Ectodermal cell (in vitro differentiated cells): Measurements from ENCODE around the gene XAF1. TPM values are rescaled to one million over a fixed set of nuclear protein-coding genes. Genes with fewer than 3 reads are reported as not detected.
A peak's percentile ranks its signal among the peaks of the same experiment; 100 is the strongest.

ENCODE experiments used
- H3K27ac ChIP-seq: 2 replicates; pipeline ENCODE4 v1.7.0; 2013; ENCODE audit warnings: mild to moderate bottlenecking, low read depth, low read length; ENCODE audit not compliant: insufficient read depth, poor library complexity, severe bottlenecking
- H3K27me3 ChIP-seq: 2 replicates; pipeline ENCODE4 v1.7.0; 2013; ENCODE audit warnings: mild to moderate bottlenecking, low read length; ENCODE audit not compliant: insufficient read depth, control insufficient read depth, poor library complexity, severe bottlenecking
- H3K36me3 ChIP-seq: one replicate; pipeline ENCODE4 v1.7.0; 2013; ENCODE audit warnings: low read length; ENCODE audit not compliant: control insufficient read depth, insufficient read depth
- H3K4me1 ChIP-seq: one replicate; pipeline ENCODE4 v1.7.0; 2013; ENCODE audit warnings: low read length; ENCODE audit not compliant: control insufficient read depth, insufficient read depth
- H3K4me3 ChIP-seq: 2 replicates; pipeline ENCODE4 v1.7.0; 2013; ENCODE audit warnings: low read depth, low read length, control low read depth; ENCODE audit not compliant: insufficient read depth
- H3K9me3 ChIP-seq: 2 replicates; pipeline ENCODE4 v1.7.0; 2013; ENCODE audit warnings: mild to moderate bottlenecking, low read length, moderate library complexity; ENCODE audit not compliant: control insufficient read depth
- WGBS, 2 experiments: methylation state at CpG; one replicate each; pipeline ENCODE4 v1.1.7; 2013; ENCODE audit warnings: missing lambda C conversion rate in 2 of 2; 5-methylcytosine and 5-hydroxymethylcytosine counted together
- polyA plus RNA-seq, 4 experiments: library from polyadenylated mRNA; stranded (reverse); fragments of 50-300 nt; gene quantifications; one replicate each; pipeline ENCODE4 v1.2.3, GENCODE V29; 2013

Gene XAF1, protein sequence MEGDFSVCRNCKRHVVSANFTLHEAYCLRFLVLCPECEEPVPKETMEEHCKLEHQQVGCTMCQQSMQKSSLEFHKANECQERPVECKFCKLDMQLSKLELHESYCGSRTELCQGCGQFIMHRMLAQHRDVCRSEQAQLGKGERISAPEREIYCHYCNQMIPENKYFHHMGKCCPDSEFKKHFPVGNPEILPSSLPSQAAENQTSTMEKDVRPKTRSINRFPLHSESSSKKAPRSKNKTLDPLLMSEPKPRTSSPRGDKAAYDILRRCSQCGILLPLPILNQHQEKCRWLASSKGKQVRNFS
- not detected for polyA plus RNA-seq (2013, experiment 1 of 4)
- 0.23 TPM for polyA plus RNA-seq (2013, experiment 2 of 4)
- polyA plus RNA-seq (2013, experiment 3 of 4): not detected
- polyA plus RNA-seq (2013, experiment 4 of 4): not detected

- Histone ChIP-seq H3K27ac (no peak within 1 kb of the TSS), H3K4me3 (no peak within 1 kb of the TSS)
- WGBS, 2 experiments: 80 to 84% methylated on average over 14 of the region's 14 CpGs
These were observed at the start of gene XAF1 for GRCh38 chr17:6755731-6756184. XAF1 (plus strand) TSS chr17:6756046; CDS start chr17:6756079, 33 bp downstream.

GRCh38 chr17:6706499-6706898, 49.3 kb upstream of the XAF1 start:
- Histone ChIP-seq H3K27ac (no peak overlapping the region), H3K4me3 (no peak overlapping the region), H3K4me1 (no peaks in the 10 kb centered on the region), H3K27me3 (peaks cover 12% of the 10 kb centered on the region), H3K36me3 (no peaks in the 10 kb centered on the region), H3K9me3 (no peaks in the 10 kb centered on the region)
- WGBS, 2 experiments: 92 to 95% methylated on average over 14 of the region's 14 CpGs

More at GRCh38 chr17:6755731-6756184, at the start of gene XAF1:
- Histone ChIP-seq H3K27me3 (no peaks in the 10 kb centered on the region), H3K4me1 (peaks cover 31% of the 10 kb centered on the region), H3K36me3 (no peaks in the 10 kb centered on the region), H3K9me3 (no peaks in the 10 kb centered on the region)

DNA sequence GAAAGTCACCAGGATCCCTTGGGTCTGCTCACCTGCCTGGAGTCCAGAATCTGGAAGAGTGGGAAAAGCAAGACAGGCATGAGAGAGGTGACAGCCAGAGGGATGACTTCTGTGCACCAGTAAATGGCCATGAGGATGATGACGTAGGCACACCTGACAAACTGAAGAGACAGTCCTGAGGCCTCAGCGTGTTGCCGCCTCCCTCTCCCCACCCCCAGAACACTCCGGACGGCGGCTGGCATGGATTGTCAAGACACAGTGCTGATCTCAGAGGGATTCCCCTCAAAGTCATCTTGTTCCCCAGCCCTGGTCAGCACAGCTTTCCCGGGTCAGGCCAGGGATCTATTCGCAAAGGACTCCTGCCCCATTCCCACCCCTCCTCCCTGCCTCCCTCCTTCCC, 48.9 kb upstream of the XAF1 start:
- Histone ChIP-seq H3K27ac (no peak overlapping the region), H3K9me3 (no peaks in the 10 kb centered on the region), H3K4me1 (no peaks in the 10 kb centered on the region), H3K4me3 (no peak overlapping the region), H3K27me3 (peaks cover 15% of the 10 kb centered on the region), H3K36me3 (no peaks in the 10 kb centered on the region)
- 83 to 87% methylated on average over 8 of the region's 8 CpGs for WGBS, 2 experiments

DNA sequence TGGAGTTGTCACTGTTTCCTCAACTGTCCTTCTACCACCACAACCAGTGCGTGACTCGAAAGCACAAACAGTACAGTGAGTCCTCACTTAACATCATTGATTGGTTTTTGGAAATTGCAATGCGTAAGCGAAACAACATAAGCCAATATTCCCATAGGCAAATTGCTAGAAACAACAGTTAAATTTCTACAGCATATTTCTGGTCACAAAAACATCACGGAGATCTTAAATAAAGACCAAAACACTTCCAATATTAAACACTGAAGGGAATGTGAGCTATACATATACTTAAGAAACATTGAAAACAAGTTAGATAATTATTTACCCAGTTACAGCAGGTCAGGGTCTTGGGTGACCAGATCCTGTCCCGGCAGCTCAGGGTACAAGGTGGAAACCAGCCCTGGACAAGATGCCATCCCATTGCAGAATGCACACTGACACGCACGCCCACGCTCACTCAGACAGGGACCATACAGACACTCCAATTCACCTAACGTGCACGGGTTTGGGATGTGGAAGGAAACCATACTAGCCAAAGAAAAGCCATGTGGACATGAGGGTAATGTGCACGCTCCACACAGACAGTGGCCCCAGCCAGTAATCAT, 47.4 kb upstream of the XAF1 start:
- 85 to 89% methylated on average over 11 to 12 of the region's 12 CpGs for WGBS, 2 experiments
- H3K27me3 ChIP-seq: peaks cover 26% of the 10 kb centered on the region
- H3K4me1 ChIP-seq: no peaks in the 10 kb centered on the region
- H3K36me3 ChIP-seq: no peaks in the 10 kb centered on the region
- H3K27ac ChIP-seq: no peak overlapping the region
- no peak overlapping the region for H3K4me3 ChIP-seq
- no peaks in the 10 kb centered on the region for H3K9me3 ChIP-seq

DNA sequence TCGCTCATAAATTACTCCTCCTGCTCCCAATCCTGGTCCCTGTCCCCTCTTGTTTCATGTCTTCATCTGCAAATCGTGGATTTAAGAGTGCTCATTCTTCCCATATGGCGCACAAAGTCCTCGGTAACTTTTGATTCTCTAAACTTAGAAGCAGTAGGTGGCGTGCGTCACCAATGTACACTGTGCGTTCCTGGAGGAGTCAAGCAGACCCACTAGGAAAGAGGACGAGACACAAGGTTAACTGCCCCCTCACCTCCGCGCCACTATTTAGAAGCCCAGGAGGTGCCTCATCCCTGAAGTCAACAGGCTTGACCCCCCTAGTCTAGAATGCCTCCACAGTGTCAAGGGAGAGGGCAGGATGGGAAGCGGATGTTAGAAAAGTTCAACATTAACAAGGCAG, 45.5 kb upstream of the XAF1 start:
- Histone ChIP-seq H3K4me3 (no peak overlapping the region), H3K27ac (no peak overlapping the region), H3K4me1 (no peaks in the 10 kb centered on the region), H3K9me3 (no peaks in the 10 kb centered on the region), H3K36me3 (no peaks in the 10 kb centered on the region), H3K27me3 (peaks cover 41% of the 10 kb centered on the region)
- 92 to 95% methylated on average over 11 of the region's 11 CpGs for WGBS, 2 experiments

DNA sequence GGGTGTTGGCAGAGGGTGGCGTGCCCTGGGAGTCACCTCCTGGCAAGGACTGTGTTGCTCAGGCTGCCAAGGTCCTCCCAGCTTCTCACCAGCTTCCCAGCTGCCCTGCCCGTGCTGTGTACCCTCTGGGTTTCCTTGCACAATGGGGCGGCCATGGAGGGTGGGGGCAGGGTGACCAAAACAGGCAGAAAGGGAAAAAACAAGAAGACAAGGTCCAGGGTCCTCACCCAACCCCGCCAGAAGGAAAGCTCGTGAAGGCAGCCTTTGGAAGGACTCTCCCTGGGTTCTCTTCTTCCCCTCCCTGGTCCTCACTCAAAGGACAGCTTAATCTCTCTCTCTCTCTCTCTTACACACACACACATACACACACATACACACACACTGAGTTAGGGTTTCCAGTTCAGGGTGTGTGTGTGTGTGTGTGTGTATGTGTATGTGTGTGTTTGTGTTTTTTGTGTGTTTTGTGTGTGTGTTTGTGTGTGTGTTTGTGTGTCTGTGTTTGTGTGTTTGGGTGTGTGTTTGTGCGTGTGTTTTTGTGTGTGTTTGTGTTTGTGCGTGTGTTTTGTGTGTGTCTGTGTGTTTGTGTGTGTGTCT, 44.7 kb upstream of the XAF1 start:
- Histone ChIP-seq H3K27ac (no peak overlapping the region), H3K4me3 (no peak overlapping the region), H3K4me1 (no peaks in the 10 kb centered on the region), H3K9me3 (no peaks in the 10 kb centered on the region), H3K27me3 (peaks cover 41% of the 10 kb centered on the region), H3K36me3 (no peaks in the 10 kb centered on the region)
- WGBS, 2 experiments: 83% methylated on average over 7 of the region's 7 CpGs

GRCh38 chr17:6711681-6712057, 44.2 kb upstream of the XAF1 start:
- 75 to 84% methylated on average over 2 of the region's 2 CpGs for WGBS, 2 experiments

DNA sequence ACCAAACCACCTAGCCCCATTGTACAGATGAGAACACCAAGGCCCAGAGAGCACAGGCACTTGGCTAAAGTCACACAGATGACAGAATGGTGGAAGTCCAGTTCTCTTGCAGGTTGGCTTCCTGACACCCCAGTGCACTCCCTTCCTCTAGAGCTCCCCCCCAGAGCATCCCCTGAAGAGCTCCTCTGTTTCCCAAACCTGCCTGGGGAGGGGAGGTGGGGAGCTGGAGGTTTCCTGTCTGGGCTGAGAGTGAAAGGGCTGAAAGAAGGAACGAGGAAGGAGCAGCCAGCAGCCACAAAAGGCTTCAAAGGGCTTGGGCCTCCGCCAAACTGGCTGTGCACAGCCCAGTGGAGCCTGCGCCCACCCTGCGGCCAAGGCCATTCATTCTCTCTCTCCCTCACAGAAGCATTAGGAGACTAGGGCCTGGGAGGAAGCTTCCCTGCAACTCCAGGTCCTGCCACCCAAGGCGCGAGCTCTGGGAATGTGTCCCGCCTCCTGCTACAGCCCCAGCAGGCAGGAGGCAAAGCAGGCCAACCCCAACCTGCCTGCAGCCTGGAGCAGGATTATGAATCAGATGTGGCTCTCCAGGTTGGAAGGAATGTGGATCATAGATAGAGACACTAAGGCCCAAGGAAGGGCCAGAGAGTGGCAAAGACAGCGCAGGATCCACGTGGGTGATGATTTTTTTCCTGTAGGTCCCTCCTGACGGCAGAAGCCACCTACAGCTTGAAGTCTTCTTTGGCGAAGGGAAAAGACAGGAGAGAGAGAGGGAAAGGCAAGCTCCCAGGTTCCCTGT, 43.6 kb upstream of the XAF1 start:
- Histone ChIP-seq H3K4me3 (no peak overlapping the region), H3K27me3 (peaks cover 41% of the 10 kb centered on the region), H3K36me3 (no peaks in the 10 kb centered on the region), H3K4me1 (no peaks in the 10 kb centered on the region), H3K9me3 (no peaks in the 10 kb centered on the region), H3K27ac (no peak overlapping the region)
- WGBS, 2 experiments: 39 to 41% methylated on average over 11 of the region's 11 CpGs

More at GRCh38 chr17:6711681-6712057, 44.2 kb upstream of the XAF1 start:
- Histone ChIP-seq H3K27me3 (peaks cover 41% of the 10 kb centered on the region), H3K4me3 (no peak overlapping the region), H3K4me1 (no peaks in the 10 kb centered on the region), H3K27ac (no peak overlapping the region), H3K9me3 (no peaks in the 10 kb centered on the region), H3K36me3 (no peaks in the 10 kb centered on the region)

DNA sequence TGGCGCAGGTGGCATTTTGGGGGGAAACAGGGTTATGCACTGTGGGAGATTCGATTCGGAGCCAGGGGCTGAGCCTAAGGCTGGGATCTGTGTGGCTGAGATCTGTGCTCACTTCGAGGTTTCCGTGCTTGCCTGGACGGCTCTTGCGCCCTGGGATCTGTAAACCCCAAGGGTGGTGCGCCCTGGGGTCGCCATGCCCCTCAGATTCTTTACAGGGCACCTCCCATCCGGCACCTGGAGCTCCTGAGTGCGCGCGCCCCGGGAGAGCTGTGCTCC, 43.1 kb upstream of the XAF1 start:
- Histone ChIP-seq H3K27ac (no peak overlapping the region), H3K4me3 (peak overlapping the region; percentile 27), H3K9me3 (no peaks in the 10 kb centered on the region), H3K4me1 (no peaks in the 10 kb centered on the region), H3K27me3 (peaks cover 41% of the 10 kb centered on the region), H3K36me3 (no peaks in the 10 kb centered on the region)
- WGBS, 2 experiments: 31 to 33% methylated on average over 14 of the region's 14 CpGs
